Astrocyte of the hippocampus (primary cell): Measurements from ENCODE around the gene DMC1.
A peak's percentile ranks its signal among the peaks of the same experiment; 100 is the strongest.
"Not testable (repeated sequence)": the region's sequence is repeated elsewhere in the genome, so short reads cannot be mapped to it uniquely, and the experiment has no call there.

ENCODE experiments used
- DNase-seq: peaks from one replicate; pipeline ENCODE4 v3.0.0; 2011; ENCODE audit warnings: low read depth, low spot score

DMC1 gene

GRCh38 chr22:38569972-38570778 is at the start of gene DMC1:
Gene DMC1, minus strand, starts transcription at chr22:38570183. Its CDS starts 1,927 bp downstream, at chr22:38568256.
- DNase-seq: peak; percentile 93

- peak; percentile 32 for DNase-seq
Observed at GRCh38 chr22:38618682-38619081, 48.7 kb upstream of the DMC1 start.

GRCh38 chr22:38618258-38618657 is 48.3 kb upstream of the DMC1 start:
- no peak for DNase-seq

GRCh38 chr22:38615064-38615405 is 45.1 kb upstream of the DMC1 start:
- DNase-seq: not testable (repeated sequence)

- no peak for DNase-seq
Observed at GRCh38 chr22:38614332-38615063, 44.5 kb upstream of the DMC1 start.

- no peak for DNase-seq
Observed at GRCh38 chr22:38613588-38613987, 43.6 kb upstream of the DMC1 start.

GRCh38 chr22:38612217-38613006 is 42.4 kb upstream of the DMC1 start:
- DNase-seq: no peak

- DNase-seq: no peak
Observed at GRCh38 chr22:38611559-38611958, 41.6 kb upstream of the DMC1 start.

GRCh38 chr22:38610234-38610633 is 40.3 kb upstream of the DMC1 start:
- DNase-seq: no peak

- DNase-seq: no peak
Observed at GRCh38 chr22:38608992-38609750, 39.2 kb upstream of the DMC1 start.

GRCh38 chr22:38607680-38608079 is 37.7 kb upstream of the DMC1 start:
- DNase-seq: no peak

GRCh38 chr22:38602166-38602565 is 32.2 kb upstream of the DMC1 start:
- DNase-seq: no peak

- DNase-seq: no peak
Observed at GRCh38 chr22:38601221-38601764, 31.3 kb upstream of the DMC1 start.

GRCh38 chr22:38599466-38599865 is 29.5 kb upstream of the DMC1 start:
- no peak for DNase-seq

- not testable (repeated sequence) for DNase-seq
Observed at GRCh38 chr22:38582923-38583322, 12.9 kb upstream of the DMC1 start.

- DNase-seq: no peak
Observed at GRCh38 chr22:38578505-38578904, 8.5 kb upstream of the DMC1 start.

GRCh38 chr22:38572065-38572464 is 2.1 kb upstream of the DMC1 start:
- DNase-seq: peak; percentile 68

GRCh38 chr22:38570779-38571364 is 889 bp upstream of the DMC1 start:
- DNase-seq: peak; percentile 62

- DNase-seq: no peak
Observed at GRCh38 chr22:38569181-38569971, 607 bp downstream of the DMC1 start.
